GM23338 (cell line): Measurements from ENCODE around the gene RBM33. TPM values are rescaled to one million over a fixed set of nuclear protein-coding genes. Genes with fewer than 3 reads are reported as not detected.

ENCODE experiments used
- ATAC-seq: fragments of 200-7000 bp; cut with Tn5 transposase; 3 replicates; pipeline ENCODE4 v1.9.1; 2020
- DNase-seq: peaks from one replicate; pipeline ENCODE4 v3.0.0-alpha.2; 2015; ENCODE audit warnings: low spot score
- H2AFZ ChIP-seq: fragments of 200-600 bp; sonication (generic); 2 replicates; pipeline ENCODE4 v1.8.0; 2016; ENCODE audit warnings: antibody characterized with exemption, mild to moderate bottlenecking, moderate library complexity
- H3F3A ChIP-seq: fragments of 200-600 bp; sonication (generic); replicated peaks from 2 replicates; pipeline ENCODE4 v1.8.0; 2017; ENCODE audit warnings: antibody characterized with exemption, mixed run types, low read depth
- H3K27ac ChIP-seq: fragments of 200-600 bp; sonication (generic); 2 replicates; pipeline ENCODE4 v1.6.1; 2016; ENCODE audit warnings: low read depth
- H3K27me3 ChIP-seq: fragments of 200-600 bp; sonication (generic); 2 replicates; pipeline ENCODE4 v1.8.0; 2016; ENCODE audit warnings: mild to moderate bottlenecking, mixed run types, moderate library complexity; ENCODE audit not compliant: insufficient read depth
- H3K36me3 ChIP-seq: fragments of 200-600 bp; sonication (generic); 2 replicates; pipeline ENCODE4 v1.8.0; 2016; ENCODE audit warnings: mild to moderate bottlenecking; ENCODE audit not compliant: insufficient read depth
- H3K4me1 ChIP-seq: fragments of 200-600 bp; sonication (generic); 2 replicates; pipeline ENCODE4 v1.8.0; 2016; ENCODE audit warnings: mild to moderate bottlenecking, moderate library complexity; ENCODE audit not compliant: insufficient read depth
- H3K4me2 ChIP-seq: fragments of 200-600 bp; sonication (generic); 2 replicates; pipeline ENCODE4 v1.7.1; 2017; ENCODE audit warnings: mixed run types
- H3K4me3 ChIP-seq: fragments of 200-600 bp; sonication (generic); 2 replicates; pipeline ENCODE4 v1.6.1; 2016; ENCODE audit warnings: mixed run types
- H3K79me2 ChIP-seq: fragments of 200-600 bp; sonication (generic); replicated peaks from 2 replicates; pipeline ENCODE4 v1.8.0; 2017; ENCODE audit warnings: mild to moderate bottlenecking; ENCODE audit not compliant: insufficient read depth
- H3K9me2 ChIP-seq: fragments of 200-600 bp; sonication (generic); 2 replicates; pipeline ENCODE4 v1.8.0; 2017; ENCODE audit not compliant: insufficient read depth
- H4K20me1 ChIP-seq: fragments of 200-600 bp; sonication (generic); replicated peaks from 2 replicates; pipeline ENCODE4 v1.8.0; 2017; ENCODE audit warnings: mild to moderate bottlenecking; ENCODE audit not compliant: insufficient read depth
- H3K27ac Mint-ChIP-seq: 2 replicates; pipeline ENCODE4 v1.8.0; 2020; ENCODE audit warnings: inconsistent platforms, mild to moderate bottlenecking, moderate library complexity, mixed read lengths
- H3K27me3 Mint-ChIP-seq: 3 replicates; pipeline ENCODE4 v1.8.0; 2022; ENCODE audit warnings: low read depth, mild to moderate bottlenecking, moderate library complexity, mixed read lengths, inconsistent platforms; ENCODE audit not compliant: insufficient read depth, poor library complexity
- H3K36me3 Mint-ChIP-seq: 3 replicates; pipeline ENCODE4 v1.8.0; 2021; ENCODE audit warnings: low read depth, mild to moderate bottlenecking, inconsistent platforms, moderate library complexity, mixed read lengths
- H3K4me1 Mint-ChIP-seq: 3 replicates; pipeline ENCODE4 v1.8.0; 2020; ENCODE audit warnings: mild to moderate bottlenecking, inconsistent platforms, mixed read lengths
- H3K4me3 Mint-ChIP-seq: 3 replicates; pipeline ENCODE4 v1.8.0; 2021; ENCODE audit warnings: moderate library complexity, mild to moderate bottlenecking, inconsistent platforms, mixed read lengths
- H3K9me3 Mint-ChIP-seq: 3 replicates; pipeline ENCODE4 v1.8.0; 2020; ENCODE audit warnings: moderate library complexity, mild to moderate bottlenecking, inconsistent platforms, mixed read lengths
- EZH2 ChIP-seq: fragments of 200-600 bp; sonication (generic); IDR thresholded peaks from one replicate; pipeline ENCODE4 v1.8.0; 2017; ENCODE audit warnings: antibody characterized with exemption, mild to moderate bottlenecking, low read depth; ENCODE audit not compliant: unreplicated experiment
- EZH2phosphoT487 ChIP-seq: fragments of 200-600 bp; sonication (generic); IDR thresholded peaks from one replicate; pipeline ENCODE4 v1.8.1; 2018; ENCODE audit warnings: antibody characterized with exemption; ENCODE audit not compliant: unreplicated experiment
- NANOG ChIP-seq: IDR thresholded peaks from 2 replicates; pipeline ENCODE4 v1.6.1; 2016; ENCODE audit warnings: antibody characterized with exemption, borderline replicate concordance
- STAT1 ChIP-seq: IDR thresholded peaks from one replicate; pipeline ENCODE4 v1.6.1; 2016; ENCODE audit warnings: antibody characterized with exemption; ENCODE audit not compliant: unreplicated experiment
- ZNF331 ChIP-seq: fragments of 250-450 bp; sonication (Bioruptor Pico); IDR thresholded peaks from 2 replicates; pipeline ENCODE4 v1.5.0; 2020; ENCODE audit warnings: low read depth, mild to moderate bottlenecking, moderate library complexity
- polyA plus RNA-seq: library from polyadenylated mRNA; unstranded; fragments of >200 nt; fragmentation: Nextera tagmentation; extraction: Ambion mirVana; gene quantifications from 2 replicates; pipeline ENCODE4 v1.2.1, GENCODE V29; 2016
- total RNA-seq: library from RNA; depleted of rRNA; stranded (reverse); fragments of >200 nt; shearing (Covaris generic); gene quantifications from 2 replicates; pipeline ENCODE4 v1.2.3, GENCODE V29; 2014
- TF ChIP-seq, protein P1 (sequence below): fragments of 250-450 bp; sonication (Bioruptor Pico); IDR thresholded peaks from 2 replicates; pipeline ENCODE4 v1.5.0; 2020; ENCODE audit warnings: mild to moderate bottlenecking, moderate library complexity
- TF ChIP-seq, protein P2 (sequence below), 2 experiments: fragments of 200-600 bp in 1 of 2; sonication (generic) in 1 of 2; conservative IDR thresholded peaks; 2 replicates each; pipeline versions ENCODE4 v1.5.1 to v1.6.1; 2016 to 2017; ENCODE audit warnings: antibody characterized with exemption in 2 of 2, low read depth in 2 of 2, mild to moderate bottlenecking in 2 of 2, moderate library complexity in 1 of 2
- TF ChIP-seq, protein P3 (sequence below): IDR thresholded peaks from one replicate; pipeline ENCODE4 v1.6.1; 2018; ENCODE audit warnings: antibody characterized with exemption; ENCODE audit not compliant: unreplicated experiment

Gene RBM33
- total and polyA plus RNA-seq, 2 experiments from 2014 or later, result 47.7 to 94.7 TPM

DNA sequence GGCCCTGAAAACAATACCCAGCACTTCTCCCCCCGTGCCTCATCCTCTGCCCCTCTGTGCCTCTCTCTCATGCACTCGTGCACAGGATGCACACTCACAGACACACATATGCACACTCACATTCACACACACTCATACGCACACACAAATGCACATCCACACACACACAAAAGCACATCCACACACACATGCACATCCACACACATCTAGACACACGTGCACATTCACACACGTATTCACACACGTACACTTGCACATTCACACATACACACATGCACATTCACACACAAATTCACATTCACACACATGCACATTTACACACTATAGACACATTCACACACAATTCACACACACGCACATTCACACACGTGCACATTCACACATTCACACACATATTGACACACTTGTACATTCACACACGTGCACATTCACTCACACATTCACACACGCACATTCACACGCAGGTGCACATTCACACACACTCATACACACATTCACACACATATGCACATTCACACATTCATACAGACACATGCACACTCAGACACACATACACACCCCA lies 148.6 kb downstream of the RBM33 start (continued):
- TF ChIP-seq, protein P1, sequence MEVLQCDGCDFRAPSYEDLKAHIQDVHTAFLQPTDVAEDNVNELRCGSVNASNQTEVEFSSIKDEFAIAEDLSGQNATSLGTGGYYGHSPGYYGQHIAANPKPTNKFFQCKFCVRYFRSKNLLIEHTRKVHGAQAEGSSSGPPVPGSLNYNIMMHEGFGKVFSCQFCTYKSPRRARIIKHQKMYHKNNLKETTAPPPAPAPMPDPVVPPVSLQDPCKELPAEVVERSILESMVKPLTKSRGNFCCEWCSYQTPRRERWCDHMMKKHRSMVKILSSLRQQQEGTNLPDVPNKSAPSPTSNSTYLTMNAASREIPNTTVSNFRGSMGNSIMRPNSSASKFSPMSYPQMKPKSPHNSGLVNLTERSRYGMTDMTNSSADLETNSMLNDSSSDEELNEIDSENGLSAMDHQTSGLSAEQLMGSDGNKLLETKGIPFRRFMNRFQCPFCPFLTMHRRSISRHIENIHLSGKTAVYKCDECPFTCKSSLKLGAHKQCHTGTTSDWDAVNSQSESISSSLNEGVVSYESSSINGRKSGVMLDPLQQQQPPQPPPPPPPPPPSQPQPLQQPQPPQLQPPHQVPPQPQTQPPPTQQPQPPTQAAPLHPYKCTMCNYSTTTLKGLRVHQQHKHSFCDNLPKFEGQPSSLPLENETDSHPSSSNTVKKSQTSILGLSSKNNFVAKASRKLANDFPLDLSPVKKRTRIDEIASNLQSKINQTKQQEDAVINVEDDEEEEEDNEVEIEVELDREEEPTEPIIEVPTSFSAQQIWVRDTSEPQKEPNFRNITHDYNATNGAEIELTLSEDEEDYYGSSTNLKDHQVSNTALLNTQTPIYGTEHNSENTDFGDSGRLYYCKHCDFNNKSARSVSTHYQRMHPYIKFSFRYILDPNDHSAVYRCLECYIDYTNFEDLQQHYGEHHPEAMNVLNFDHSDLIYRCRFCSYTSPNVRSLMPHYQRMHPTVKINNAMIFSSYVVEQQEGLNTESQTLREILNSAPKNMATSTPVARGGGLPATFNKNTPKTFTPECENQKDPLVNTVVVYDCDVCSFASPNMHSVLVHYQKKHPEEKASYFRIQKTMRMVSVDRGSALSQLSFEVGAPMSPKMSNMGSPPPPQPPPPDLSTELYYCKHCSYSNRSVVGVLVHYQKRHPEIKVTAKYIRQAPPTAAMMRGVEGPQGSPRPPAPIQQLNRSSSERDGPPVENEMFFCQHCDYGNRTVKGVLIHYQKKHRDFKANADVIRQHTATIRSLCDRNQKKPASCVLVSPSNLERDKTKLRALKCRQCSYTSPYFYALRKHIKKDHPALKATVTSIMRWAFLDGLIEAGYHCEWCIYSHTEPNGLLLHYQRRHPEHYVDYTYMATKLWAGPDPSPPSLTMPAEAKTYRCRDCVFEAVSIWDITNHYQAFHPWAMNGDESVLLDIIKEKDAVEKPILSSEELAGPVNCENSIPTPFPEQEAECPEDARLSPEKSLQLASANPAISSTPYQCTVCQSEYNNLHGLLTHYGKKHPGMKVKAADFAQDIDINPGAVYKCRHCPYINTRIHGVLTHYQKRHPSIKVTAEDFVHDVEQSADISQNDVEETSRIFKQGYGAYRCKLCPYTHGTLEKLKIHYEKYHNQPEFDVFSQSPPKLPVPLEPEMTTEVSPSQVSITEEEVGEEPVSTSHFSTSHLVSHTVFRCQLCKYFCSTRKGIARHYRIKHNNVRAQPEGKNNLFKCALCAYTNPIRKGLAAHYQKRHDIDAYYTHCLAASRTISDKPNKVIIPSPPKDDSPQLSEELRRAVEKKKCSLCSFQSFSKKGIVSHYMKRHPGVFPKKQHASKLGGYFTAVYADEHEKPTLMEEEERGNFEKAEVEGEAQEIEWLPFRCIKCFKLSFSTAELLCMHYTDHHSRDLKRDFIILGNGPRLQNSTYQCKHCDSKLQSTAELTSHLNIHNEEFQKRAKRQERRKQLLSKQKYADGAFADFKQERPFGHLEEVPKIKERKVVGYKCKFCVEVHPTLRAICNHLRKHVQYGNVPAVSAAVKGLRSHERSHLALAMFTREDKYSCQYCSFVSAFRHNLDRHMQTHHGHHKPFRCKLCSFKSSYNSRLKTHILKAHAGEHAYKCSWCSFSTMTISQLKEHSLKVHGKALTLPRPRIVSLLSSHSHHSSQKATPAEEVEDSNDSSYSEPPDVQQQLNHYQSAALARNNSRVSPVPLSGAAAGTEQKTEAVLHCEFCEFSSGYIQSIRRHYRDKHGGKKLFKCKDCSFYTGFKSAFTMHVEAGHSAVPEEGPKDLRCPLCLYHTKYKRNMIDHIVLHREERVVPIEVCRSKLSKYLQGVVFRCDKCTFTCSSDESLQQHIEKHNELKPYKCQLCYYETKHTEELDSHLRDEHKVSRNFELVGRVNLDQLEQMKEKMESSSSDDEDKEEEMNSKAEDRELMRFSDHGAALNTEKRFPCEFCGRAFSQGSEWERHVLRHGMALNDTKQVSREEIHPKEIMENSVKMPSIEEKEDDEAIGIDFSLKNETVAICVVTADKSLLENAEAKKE (CRISPR knock-in tag), result no peak

DNA sequence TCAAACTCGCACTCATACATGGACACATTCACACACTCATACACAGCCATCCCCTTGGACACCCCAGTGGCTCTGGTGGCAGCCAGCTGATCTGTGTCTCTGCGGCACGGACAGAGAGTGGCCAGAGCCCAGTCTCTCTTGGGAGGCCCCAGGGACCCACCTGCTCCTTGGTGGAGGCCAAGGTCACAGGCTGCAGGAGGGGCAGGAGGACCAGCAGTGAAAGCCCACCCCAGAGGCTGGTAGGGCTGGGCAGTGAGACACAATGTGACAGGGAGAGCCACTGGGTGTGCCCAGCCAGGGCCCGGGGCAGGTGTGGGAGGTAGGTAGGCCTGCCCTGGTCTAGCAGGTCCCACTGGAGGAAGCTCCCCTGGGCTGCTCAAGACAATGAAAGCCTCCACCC lies 149.3 kb downstream of the RBM33 start:
- Histone ChIP-seq H3K4me2 (no peak overlapping the region), H4K20me1 (no peaks in the 10 kb centered on the region), H3K27me3 (peaks cover 28% of the 10 kb centered on the region), H3K79me2 (no peaks in the 10 kb centered on the region), H3F3A (no peaks in the 10 kb centered on the region), H3K4me3 (no peak overlapping the region), H2AFZ (no peak overlapping the region), H3K36me3 (no peaks in the 10 kb centered on the region), H3K27ac (no peak overlapping the region), H3K9me2 (no peaks in the 10 kb centered on the region), H3K4me1 (no peaks in the 10 kb centered on the region)
- ATAC-seq (no peak), DNase-seq (no peak)
- H3K9me3 Mint-ChIP-seq, result peaks cover 8% of the 10 kb centered on the region; the same call in 2 of the 3 replicates
- H3K36me3 Mint-ChIP-seq, result no peaks in the 10 kb centered on the region; the same call in 2 of the 3 replicates
- TF ChIP-seq ZNF331 (CRISPR knock-in tag) (no peak), EZH2 (no peak), EZH2phosphoT487 (no peak), NANOG (no peak), STAT1 (no peak)
- TF ChIP-seq, protein P2, sequence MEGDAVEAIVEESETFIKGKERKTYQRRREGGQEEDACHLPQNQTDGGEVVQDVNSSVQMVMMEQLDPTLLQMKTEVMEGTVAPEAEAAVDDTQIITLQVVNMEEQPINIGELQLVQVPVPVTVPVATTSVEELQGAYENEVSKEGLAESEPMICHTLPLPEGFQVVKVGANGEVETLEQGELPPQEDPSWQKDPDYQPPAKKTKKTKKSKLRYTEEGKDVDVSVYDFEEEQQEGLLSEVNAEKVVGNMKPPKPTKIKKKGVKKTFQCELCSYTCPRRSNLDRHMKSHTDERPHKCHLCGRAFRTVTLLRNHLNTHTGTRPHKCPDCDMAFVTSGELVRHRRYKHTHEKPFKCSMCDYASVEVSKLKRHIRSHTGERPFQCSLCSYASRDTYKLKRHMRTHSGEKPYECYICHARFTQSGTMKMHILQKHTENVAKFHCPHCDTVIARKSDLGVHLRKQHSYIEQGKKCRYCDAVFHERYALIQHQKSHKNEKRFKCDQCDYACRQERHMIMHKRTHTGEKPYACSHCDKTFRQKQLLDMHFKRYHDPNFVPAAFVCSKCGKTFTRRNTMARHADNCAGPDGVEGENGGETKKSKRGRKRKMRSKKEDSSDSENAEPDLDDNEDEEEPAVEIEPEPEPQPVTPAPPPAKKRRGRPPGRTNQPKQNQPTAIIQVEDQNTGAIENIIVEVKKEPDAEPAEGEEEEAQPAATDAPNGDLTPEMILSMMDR (conservative IDR thresholded peaks at IDR 0.05; ENCODE audit: low read depth in 2 of 2), result no peak
- TF ChIP-seq, protein P3, sequence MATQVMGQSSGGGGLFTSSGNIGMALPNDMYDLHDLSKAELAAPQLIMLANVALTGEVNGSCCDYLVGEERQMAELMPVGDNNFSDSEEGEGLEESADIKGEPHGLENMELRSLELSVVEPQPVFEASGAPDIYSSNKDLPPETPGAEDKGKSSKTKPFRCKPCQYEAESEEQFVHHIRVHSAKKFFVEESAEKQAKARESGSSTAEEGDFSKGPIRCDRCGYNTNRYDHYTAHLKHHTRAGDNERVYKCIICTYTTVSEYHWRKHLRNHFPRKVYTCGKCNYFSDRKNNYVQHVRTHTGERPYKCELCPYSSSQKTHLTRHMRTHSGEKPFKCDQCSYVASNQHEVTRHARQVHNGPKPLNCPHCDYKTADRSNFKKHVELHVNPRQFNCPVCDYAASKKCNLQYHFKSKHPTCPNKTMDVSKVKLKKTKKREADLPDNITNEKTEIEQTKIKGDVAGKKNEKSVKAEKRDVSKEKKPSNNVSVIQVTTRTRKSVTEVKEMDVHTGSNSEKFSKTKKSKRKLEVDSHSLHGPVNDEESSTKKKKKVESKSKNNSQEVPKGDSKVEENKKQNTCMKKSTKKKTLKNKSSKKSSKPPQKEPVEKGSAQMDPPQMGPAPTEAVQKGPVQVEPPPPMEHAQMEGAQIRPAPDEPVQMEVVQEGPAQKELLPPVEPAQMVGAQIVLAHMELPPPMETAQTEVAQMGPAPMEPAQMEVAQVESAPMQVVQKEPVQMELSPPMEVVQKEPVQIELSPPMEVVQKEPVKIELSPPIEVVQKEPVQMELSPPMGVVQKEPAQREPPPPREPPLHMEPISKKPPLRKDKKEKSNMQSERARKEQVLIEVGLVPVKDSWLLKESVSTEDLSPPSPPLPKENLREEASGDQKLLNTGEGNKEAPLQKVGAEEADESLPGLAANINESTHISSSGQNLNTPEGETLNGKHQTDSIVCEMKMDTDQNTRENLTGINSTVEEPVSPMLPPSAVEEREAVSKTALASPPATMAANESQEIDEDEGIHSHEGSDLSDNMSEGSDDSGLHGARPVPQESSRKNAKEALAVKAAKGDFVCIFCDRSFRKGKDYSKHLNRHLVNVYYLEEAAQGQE, result no peak
- no peaks in the 10 kb centered on the region for H3K4me1 Mint-ChIP-seq
- no peak overlapping the region for H3K27ac Mint-ChIP-seq
- H3K27me3 Mint-ChIP-seq, result peaks cover 23% of the 10 kb centered on the region
- no peak overlapping the region for H3K4me3 Mint-ChIP-seq
